Large intestine (tissue), 3 donors: Measurements from ENCODE around the gene FAM241A. TPM values are rescaled to one million over a fixed set of nuclear protein-coding genes. Genes with fewer than 3 reads are reported as not detected.
"Not testable (repeated sequence)": the region's sequence is repeated elsewhere in the genome, so short reads cannot be mapped to it uniquely, and the experiment has no call there.

Experiments used
- DNase-seq, 2 donors: peaks; one replicate each; pipeline versions ENCODE4 v3.0.0 to v3.0.0-alpha.2; 2013
- H3K27ac ChIP-seq: one replicate; pipeline ENCODE4 v1.5.1; 2013; ENCODE audit warnings: low read length
- H3K27me3 ChIP-seq: 2 replicates; pipeline ENCODE4 v1.6.1; 2013; ENCODE audit warnings: low read length; ENCODE audit not compliant: control insufficient read depth, insufficient read depth
- H3K36me3 ChIP-seq: 2 replicates; pipeline ENCODE4 v1.6.1; 2013; ENCODE audit warnings: low read length; ENCODE audit not compliant: control insufficient read depth, insufficient read depth
- H3K4me1 ChIP-seq: one replicate; pipeline ENCODE4 v1.6.1; 2013; ENCODE audit warnings: low read length; ENCODE audit not compliant: control insufficient read depth, insufficient read depth
- H3K4me3 ChIP-seq: one replicate; pipeline ENCODE4 v1.5.1; 2013; ENCODE audit warnings: low read length
- H3K9me3 ChIP-seq: one replicate; pipeline ENCODE4 v1.6.1; 2013; ENCODE audit warnings: mild to moderate bottlenecking, low read depth, low read length, moderate library complexity; ENCODE audit not compliant: control insufficient read depth
- WGBS: methylation state at CpG from one replicate; pipeline ENCODE4 v1.1.5; 2013; ENCODE audit warnings: low lambda C conversion rate; ENCODE audit not compliant: insufficient coverage; 5-methylcytosine and 5-hydroxymethylcytosine counted together
- polyA plus RNA-seq: library from polyadenylated mRNA; unstranded; fragments of 120-200 nt; gene quantifications from one replicate; pipeline ENCODE4 v1.2.1, GENCODE V29; 2013

The FAM241A gene
- polyA plus RNA-seq, 1 donor: 1.3 TPM

GRCh38 chr4:112185334-112185733 is 40.1 kb downstream of the FAM241A start:
- DNase-seq: no peak
- no peaks in the 10 kb centered on the region for H3K27me3 ChIP-seq
- H3K4me1 ChIP-seq: no peaks in the 10 kb centered on the region
- H3K27ac ChIP-seq: no peak overlapping the region
- H3K36me3 ChIP-seq: no peaks in the 10 kb centered on the region
- H3K4me3 ChIP-seq: no peak overlapping the region
- no CpG with 5 or more reads among the region's 2 CpGs for WGBS
- H3K9me3 ChIP-seq: no peaks in the 10 kb centered on the region

GRCh38 chr4:112185740-112186670 is 40.8 kb downstream of the FAM241A start:
- DNase-seq: peak; percentile 10 to 31
- H3K9me3 ChIP-seq: no peaks in the 10 kb centered on the region
- H3K4me1 ChIP-seq: no peaks in the 10 kb centered on the region
- H3K36me3 ChIP-seq: no peaks in the 10 kb centered on the region
- no peak overlapping the region for H3K4me3 ChIP-seq
- H3K27me3 ChIP-seq: no peaks in the 10 kb centered on the region
- H3K27ac ChIP-seq: no peak overlapping the region
- WGBS: 100% methylated on average over 1 of the region's 8 CpGs

- DNase-seq: no peak
- Histone ChIP-seq H3K27me3 (no peaks in the 10 kb centered on the region), H3K27ac (no peak overlapping the region), H3K4me1 (no peaks in the 10 kb centered on the region), H3K9me3 (no peaks in the 10 kb centered on the region), H3K36me3 (no peaks in the 10 kb centered on the region), H3K4me3 (no peak overlapping the region)
- 40% methylated on average over 1 of the region's 2 CpGs for WGBS
These were observed 44.5 kb downstream of the FAM241A start for GRCh38 chr4:112189754-112190153.

- no peak for DNase-seq
- Histone ChIP-seq H3K4me3 (no peak overlapping the region), H3K4me1 (no peaks in the 10 kb centered on the region), H3K36me3 (no peaks in the 10 kb centered on the region), H3K9me3 (no peaks in the 10 kb centered on the region), H3K27me3 (no peaks in the 10 kb centered on the region), H3K27ac (no peak overlapping the region)
- 87% methylated on average over 3 of the region's 8 CpGs for WGBS
These were observed 45.4 kb downstream of the FAM241A start for GRCh38 chr4:112190684-112191083.

DNA sequence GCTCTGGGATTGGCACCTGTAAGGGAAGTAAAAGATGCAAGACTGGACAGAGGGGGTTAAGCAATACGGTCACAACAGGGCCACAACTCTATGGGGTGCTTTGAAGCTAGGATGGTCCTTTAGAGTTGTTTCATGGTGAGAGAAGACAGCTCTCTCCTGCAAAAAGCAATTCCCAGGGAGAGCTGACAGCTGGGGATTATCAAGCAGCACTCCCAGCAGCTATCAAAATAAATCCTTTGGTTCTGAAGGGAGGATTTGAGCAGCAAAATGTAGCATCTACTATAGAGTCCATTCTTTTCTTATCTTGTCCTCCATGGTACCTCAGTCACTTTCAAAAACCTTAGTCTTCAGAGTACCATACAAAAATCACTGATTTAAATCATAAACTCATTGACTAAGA is 51.2 kb downstream of the FAM241A start:
- DNase-seq: no peak
- no peaks in the 10 kb centered on the region for H3K4me1 ChIP-seq
- no peaks in the 10 kb centered on the region for H3K27me3 ChIP-seq
- no CpG with 5 or more reads among the region's 1 CpG for WGBS
- H3K9me3 ChIP-seq: no peaks in the 10 kb centered on the region
- no peak overlapping the region for H3K4me3 ChIP-seq
- no peak overlapping the region for H3K27ac ChIP-seq
- H3K36me3 ChIP-seq: no peaks in the 10 kb centered on the region

GRCh38 chr4:112199041-112199440 is 53.8 kb downstream of the FAM241A start:
- DNase-seq: no peak
- no peak overlapping the region for H3K4me3 ChIP-seq
- no peaks in the 10 kb centered on the region for H3K36me3 ChIP-seq
- H3K4me1 ChIP-seq: no peaks in the 10 kb centered on the region
- no peak overlapping the region for H3K27ac ChIP-seq
- no peaks in the 10 kb centered on the region for H3K9me3 ChIP-seq
- no CpG with 5 or more reads among the region's 1 CpG for WGBS
- H3K27me3 ChIP-seq: no peaks in the 10 kb centered on the region

DNA sequence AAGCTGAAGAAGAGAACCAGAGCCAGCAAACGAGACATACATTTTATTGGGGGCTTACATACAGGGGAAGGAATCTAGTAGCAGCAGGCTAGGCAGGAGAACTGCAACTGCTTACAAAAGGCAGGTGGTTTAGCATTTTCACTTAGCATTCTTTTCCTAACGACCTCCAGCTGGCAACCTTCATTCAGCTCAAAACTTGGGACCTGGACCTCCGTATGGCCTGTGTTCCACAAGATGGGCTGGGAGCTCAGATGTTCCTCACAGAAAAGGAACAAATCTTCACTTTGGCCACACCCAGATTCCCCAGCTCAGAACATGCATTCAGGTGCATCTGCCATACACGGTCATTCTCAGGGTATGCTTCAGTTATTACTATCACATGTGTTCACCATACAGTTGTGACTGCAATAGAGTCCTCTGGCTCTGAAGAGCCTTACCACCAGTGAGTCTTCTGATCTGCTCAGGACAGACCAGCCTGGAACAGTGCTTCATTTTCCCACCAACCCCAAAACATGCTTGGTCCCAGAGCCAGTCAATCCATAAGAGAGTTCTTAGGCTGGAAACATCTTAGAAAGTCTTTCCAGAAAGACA is 56.8 kb downstream of the FAM241A start:
- DNase-seq: no peak
- no CpG with 5 or more reads among the region's 4 CpGs for WGBS
- Histone ChIP-seq H3K9me3 (no peaks in the 10 kb centered on the region), H3K27ac (no peak overlapping the region), H3K36me3 (no peaks in the 10 kb centered on the region), H3K27me3 (no peaks in the 10 kb centered on the region), H3K4me3 (no peak overlapping the region), H3K4me1 (no peaks in the 10 kb centered on the region)

- no CpG with 5 or more reads among the region's 1 CpG for WGBS
- H3K36me3 ChIP-seq: no peaks in the 10 kb centered on the region
- H3K27ac ChIP-seq: no peak overlapping the region
- H3K4me3 ChIP-seq: no peak overlapping the region
- DNase-seq: no peak
- no peaks in the 10 kb centered on the region for H3K9me3 ChIP-seq
- H3K27me3 ChIP-seq: no peaks in the 10 kb centered on the region
- H3K4me1 ChIP-seq: peaks cover 3% of the 10 kb centered on the region
These were observed 58.3 kb downstream of the FAM241A start for GRCh38 chr4:112203593-112203992.

GRCh38 chr4:112206431-112206830 is 61.2 kb downstream of the FAM241A start:
- Histone ChIP-seq H3K27me3 (no peaks in the 10 kb centered on the region), H3K9me3 (no peaks in the 10 kb centered on the region), H3K27ac (no peak overlapping the region), H3K4me1 (peaks cover 3% of the 10 kb centered on the region), H3K36me3 (no peaks in the 10 kb centered on the region), H3K4me3 (no peak overlapping the region)
- WGBS: 92% methylated on average over 2 of the region's 2 CpGs
- DNase-seq: no peak

DNA sequence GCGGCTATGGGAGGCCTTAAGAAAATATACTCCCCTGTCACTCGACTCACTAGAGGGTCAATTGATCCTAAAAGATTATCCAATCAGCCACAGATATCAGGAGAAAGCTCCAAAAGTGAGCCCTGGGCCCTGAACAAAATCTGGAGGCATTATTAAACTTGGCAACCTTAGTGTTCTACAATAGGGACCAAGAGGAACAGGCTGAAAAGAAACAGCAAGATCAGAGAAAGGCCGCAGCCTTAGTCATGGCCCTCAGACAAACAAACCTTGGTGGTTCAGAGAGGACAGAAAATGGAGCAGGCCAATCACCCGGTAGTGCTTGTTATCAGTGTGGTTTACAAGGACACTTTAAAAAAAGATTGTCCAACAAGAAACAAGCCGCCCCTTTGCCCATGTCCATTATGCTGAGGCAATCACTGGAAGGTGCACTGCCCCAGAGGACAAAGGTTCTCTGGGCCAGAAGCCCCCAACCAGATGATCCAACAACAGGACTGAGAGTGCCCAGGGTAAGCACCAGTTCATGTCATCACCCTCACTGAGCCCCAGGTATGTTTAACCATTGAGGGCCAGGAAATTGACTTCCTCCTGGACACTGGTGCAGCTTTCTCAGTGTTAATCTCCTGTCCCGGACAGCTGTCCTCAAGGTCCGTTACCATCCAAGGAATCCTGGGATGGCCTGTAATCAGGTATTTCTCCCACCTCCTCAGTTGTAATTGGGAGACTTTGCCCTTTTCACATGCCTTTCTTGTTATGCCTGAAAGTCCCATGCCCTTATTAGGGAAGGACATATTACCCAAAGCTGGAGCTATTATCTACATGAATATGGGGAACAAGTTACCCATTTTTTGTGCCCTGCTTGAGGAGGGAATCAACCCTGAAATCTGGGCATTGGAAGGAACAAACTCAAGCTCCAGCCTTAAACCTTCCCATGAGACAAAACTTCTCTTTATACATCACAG is 63.2 kb downstream of the FAM241A start:
- H3K4me3 ChIP-seq, H3K36me3 ChIP-seq, H3K4me1 ChIP-seq, H3K27me3 ChIP-seq, H3K9me3 ChIP-seq, H3K27ac ChIP-seq: not testable (repeated sequence)
- peak in 1 of 2 donors; percentile 34 for DNase-seq
- 100% methylated on average over 1 of the region's 7 CpGs for WGBS
